Lower leg skin (tissue), 3 donors: ENCODE data around the gene C9orf43.

Source experiments
- POLR2A ChIP-seq, 2 donors: fragments of 450-650 bp; IDR thresholded peaks; one replicate each; pipeline ENCODE4 v1.6.1; 2016 to 2017; ENCODE audit warnings: antibody characterized with exemption in 2 of 2, mild to moderate bottlenecking in 1 of 2, moderate library complexity in 1 of 2
- TF ChIP-seq, protein P1 (sequence below), 3 donors: fragments of 450-650 bp; IDR thresholded peaks; one replicate each; pipeline ENCODE4 v1.5.1; 2016; ENCODE audit warnings: antibody characterized with exemption in 3 of 3, mild to moderate bottlenecking in 3 of 3, moderate library complexity in 2 of 3

DNA sequence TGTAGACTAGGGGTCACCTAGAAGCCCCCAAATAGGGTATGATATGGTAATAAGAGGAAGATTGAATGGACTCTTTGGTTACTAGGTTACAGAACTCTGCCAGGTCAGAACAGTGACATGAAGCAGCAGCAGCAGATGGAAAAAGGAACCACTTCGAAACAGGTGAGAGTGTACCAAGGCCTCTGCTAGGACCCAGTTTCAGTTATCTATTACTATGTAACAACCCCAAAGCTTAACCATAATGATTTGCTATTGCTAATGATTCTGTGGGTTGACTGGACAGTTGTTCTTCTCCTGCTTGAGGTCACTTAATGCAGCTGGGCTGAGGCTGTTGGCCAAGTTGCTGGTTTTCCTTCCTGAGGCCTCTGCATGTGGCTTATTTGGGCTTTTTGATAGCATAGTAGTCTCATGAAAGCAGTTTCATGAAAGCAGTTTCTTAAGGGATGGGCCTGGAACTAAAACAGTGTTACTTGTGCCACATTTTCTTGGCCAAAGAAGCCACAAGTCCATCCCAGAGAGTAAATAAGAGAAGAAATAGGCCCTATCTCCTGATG lies 17.6 kb downstream of the C9orf43 start:
- TF ChIP-seq, protein P1, sequence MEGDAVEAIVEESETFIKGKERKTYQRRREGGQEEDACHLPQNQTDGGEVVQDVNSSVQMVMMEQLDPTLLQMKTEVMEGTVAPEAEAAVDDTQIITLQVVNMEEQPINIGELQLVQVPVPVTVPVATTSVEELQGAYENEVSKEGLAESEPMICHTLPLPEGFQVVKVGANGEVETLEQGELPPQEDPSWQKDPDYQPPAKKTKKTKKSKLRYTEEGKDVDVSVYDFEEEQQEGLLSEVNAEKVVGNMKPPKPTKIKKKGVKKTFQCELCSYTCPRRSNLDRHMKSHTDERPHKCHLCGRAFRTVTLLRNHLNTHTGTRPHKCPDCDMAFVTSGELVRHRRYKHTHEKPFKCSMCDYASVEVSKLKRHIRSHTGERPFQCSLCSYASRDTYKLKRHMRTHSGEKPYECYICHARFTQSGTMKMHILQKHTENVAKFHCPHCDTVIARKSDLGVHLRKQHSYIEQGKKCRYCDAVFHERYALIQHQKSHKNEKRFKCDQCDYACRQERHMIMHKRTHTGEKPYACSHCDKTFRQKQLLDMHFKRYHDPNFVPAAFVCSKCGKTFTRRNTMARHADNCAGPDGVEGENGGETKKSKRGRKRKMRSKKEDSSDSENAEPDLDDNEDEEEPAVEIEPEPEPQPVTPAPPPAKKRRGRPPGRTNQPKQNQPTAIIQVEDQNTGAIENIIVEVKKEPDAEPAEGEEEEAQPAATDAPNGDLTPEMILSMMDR (IDR thresholded peaks at IDR 0.05) = no peak
- TF ChIP-seq POLR2A (IDR thresholded peaks at IDR 0.05) = no peak
